B cell (primary cell): ENCODE data around the gene VTCN1. TPM values are rescaled to one million over a fixed set of nuclear protein-coding genes. Genes with fewer than 3 reads are reported as not detected.

Experiments used
- ATAC-seq: fragments of 200-7000 bp; cut with Tn5 transposase; one replicate; pipeline ENCODE4 v1.10.0; 2021; ENCODE audit warnings: low read depth, mild to moderate bottlenecking, moderate number of reproducible peaks, moderate library complexity
- CTCF ChIA-PET: fragments of 350-600 bp; sonication (Branson Sonifier 250); formaldehyde crosslinking; loops from one replicate; lab custom pipeline; 2021; ENCODE audit warnings: antibody characterized with exemption, inconsistent platforms; lab: Charles Lee
- POLR2A ChIA-PET: fragments of 350-600 bp; sonication (Branson Sonifier 250); formaldehyde crosslinking; loops from one replicate; lab custom pipeline; 2021; ENCODE audit warnings: antibody characterized with exemption; lab: Charles Lee
- DNase-seq: peaks from one replicate; pipeline ENCODE4 v3.0.0; 2013
- H2AFZ ChIP-seq: 2 replicates; pipeline ENCODE4 v1.6.1; 2012; ENCODE audit warnings: mild to moderate bottlenecking, low read depth, low read length; ENCODE audit not compliant: insufficient read depth, poor library complexity, severe bottlenecking
- H3K27ac ChIP-seq, 2 donors: 1 replicate in 1 of 2; 2 replicates in 1 of 2; pipeline ENCODE4 v1.5.1; 2012 to 2013; ENCODE audit warnings: low read length in 2 of 2, mild to moderate bottlenecking in 2 of 2, moderate library complexity in 1 of 2
- H3K27me3 ChIP-seq, 4 experiments: fragments of 200-600 bp in 1 of 4; sonication (generic) in 1 of 4; replicated peaks in 1 of 4; 1 replicate in 2 of 4; 2 replicates in 2 of 4; pipeline versions ENCODE4 v1.6.1 to v1.7.0; 2013 to 2016; ENCODE audit warnings: low read length in 3 of 4, mild to moderate bottlenecking in 2 of 4, mixed read lengths in 1 of 4, moderate library complexity in 1 of 4; ENCODE audit not compliant: insufficient read depth in 4 of 4, control insufficient read depth in 3 of 4; ENCODE audit errors: control extremely low read depth in 1 of 4
- H3K36me3 ChIP-seq, 2 experiments: replicated peaks in 1 of 2; 1 replicate in 1 of 2; 2 replicates in 1 of 2; pipeline versions ENCODE4 v1.6.1 to v1.7.1; 2013; ENCODE audit warnings: low read length in 1 of 2; ENCODE audit not compliant: insufficient read depth in 2 of 2, control insufficient read depth in 1 of 2; ENCODE audit errors: control extremely low read depth in 1 of 2, extremely low read depth in 1 of 2
- H3K4me1 ChIP-seq, 2 donors: fragments of 200-600 bp in 1 of 2; sonication (generic) in 1 of 2; 1 replicate in 1 of 2; 2 replicates in 1 of 2; pipeline versions ENCODE4 v1.5.1 to v1.6.1; 2013 to 2017; ENCODE audit warnings: low read length in 2 of 2; ENCODE audit not compliant: control insufficient read depth in 2 of 2, insufficient read depth in 2 of 2
- H3K4me2 ChIP-seq: replicated peaks from 2 replicates; pipeline ENCODE3; 2012; ENCODE audit warnings: mild to moderate bottlenecking, low read depth, low read length; ENCODE audit not compliant: poor library complexity, severe bottlenecking
- H3K4me3 ChIP-seq, 5 experiments: fragments of 200-600 bp in 1 of 5; sonication (generic) in 1 of 5; 1 replicate in 3 of 5; 2 replicates in 2 of 5; pipeline versions ENCODE4 v1.5.1 to v1.7.0; 2011 to 2016; ENCODE audit warnings: low read length in 4 of 5, mild to moderate bottlenecking in 4 of 5, low read depth in 2 of 5, control low read depth in 1 of 5, moderate library complexity in 1 of 5; ENCODE audit not compliant: insufficient read depth in 1 of 5; ENCODE audit errors: control extremely low read depth in 1 of 5, extremely low read depth in 1 of 5
- H3K79me2 ChIP-seq: fragments of 200-600 bp; sonication (generic); one replicate; pipeline ENCODE4 v1.6.0; 2016; ENCODE audit warnings: low read length; ENCODE audit not compliant: control insufficient read depth, insufficient read depth
- H3K9ac ChIP-seq: fragments of 200-600 bp; sonication (generic); 2 replicates; pipeline ENCODE4 v1.6.1; 2017; ENCODE audit warnings: mild to moderate bottlenecking, low read length, moderate library complexity
- H3K9me3 ChIP-seq, 3 donors: one replicate each; pipeline versions ENCODE4 v1.6.1 to v1.7.1; 2013; ENCODE audit warnings: low read length in 2 of 3; ENCODE audit not compliant: control insufficient read depth in 2 of 3, insufficient read depth in 1 of 3; ENCODE audit errors: control extremely low read depth in 1 of 3
- H4K20me1 ChIP-seq: 2 replicates; pipeline ENCODE4 v1.6.0; 2012; ENCODE audit warnings: mild to moderate bottlenecking, low read length; ENCODE audit not compliant: insufficient read depth, control insufficient read depth, poor library complexity, severe bottlenecking
- H3K27ac Mint-ChIP-seq: one replicate; pipeline ENCODE4 v1.8.0; 2021; ENCODE audit warnings: mixed read lengths
- H3K27me3 Mint-ChIP-seq: one replicate; pipeline ENCODE4 v1.8.0; 2021; ENCODE audit warnings: mixed read lengths
- H3K4me1 Mint-ChIP-seq: one replicate; pipeline ENCODE4 v1.8.0; 2021; ENCODE audit warnings: mixed read lengths
- H3K4me3 Mint-ChIP-seq: one replicate; pipeline ENCODE4 v1.8.0; 2021; ENCODE audit warnings: mixed read lengths
- H3K9me3 Mint-ChIP-seq: one replicate; pipeline ENCODE4 v1.8.0; 2022; ENCODE audit warnings: mixed read lengths; ENCODE audit not compliant: insufficient read depth
- EZH2 ChIP-seq: IDR thresholded peaks from 2 replicates; pipeline ENCODE4 v1.6.1; 2012; ENCODE audit warnings: borderline replicate concordance, low read depth, mild to moderate bottlenecking, moderate library complexity, low read length; ENCODE audit not compliant: insufficient read depth, poor library complexity, severe bottlenecking
- WGBS: methylation state at CpG from one replicate; pipeline ENCODE4 v1.1.5; 2013; ENCODE audit warnings: missing lambda C conversion rate; ENCODE audit not compliant: insufficient coverage; 5-methylcytosine and 5-hydroxymethylcytosine counted together
- intact Hi-C: fragments of 100-400 bp; cut with micrococcal nuclease; formaldehyde crosslinking; loops from one replicate; pipeline ENCODE4 v1.10.0; 2022
- polyA plus RNA-seq: library from polyadenylated mRNA; depleted of rRNA; stranded (reverse); fragments of >200 nt; gene quantifications from 2 replicates; pipeline ENCODE4 v1.2.3, GENCODE V29; 2012
- total RNA-seq, 2 donors: library from RNA; stranded (reverse); fragments of 120-200 nt in 1 of 2; gene quantifications; 1 replicate in 1 of 2; 2 replicates in 1 of 2; pipeline versions ENCODE4 v1.2.3 to v1.2.4, GENCODE V29; 2013 to 2022
- TF ChIP-seq, protein P1 (sequence below): fragments of 200-600 bp; IDR thresholded peaks from one replicate; pipeline ENCODE4 v1.8.0; 2022; ENCODE audit warnings: antibody characterized with exemption, mild to moderate bottlenecking

Gene VTCN1
- total and polyA plus RNA-seq, 2 donors (not counting 1 experiment from before 2014, with no cell fraction given) = not detected

GRCh38 chr1:117171900-117172511, 38.7 kb downstream of the VTCN1 start:
- intact Hi-C loops = no loop called here
- Mint-ChIP-seq H3K27ac (no peak overlapping the region), H3K9me3 (no peaks in the 10 kb centered on the region), H3K4me3 (no peak overlapping the region), H3K27me3 (peaks cover 4% of the 10 kb centered on the region), H3K4me1 (no peaks in the 10 kb centered on the region)
- Histone ChIP-seq H3K9me3 (peaks cover 0 to 3% (median 1%) of the 10 kb centered on the region in 3 donors), H3K4me1 (no peaks in the 10 kb centered on the region), H2AFZ (no peak overlapping the region), H4K20me1 (no peaks in the 10 kb centered on the region), H3K36me3 (no peaks in the 10 kb centered on the region), H3K4me2 (no peak overlapping the region), H3K27ac (no peak overlapping the region), H3K79me2 (no peaks in the 10 kb centered on the region), H3K27me3 (no peaks in the 10 kb centered on the region), H3K9ac (no peak overlapping the region), H3K4me3 (no peak overlapping the region)
- ChIA-PET CTCF (no interaction called here), POLR2A (interaction anchor here (0.5 kb wide), 1 partner anchor 162 kb away, joined by 10 read pairs; no protein-coding TSS in a partner anchor)
- no peak for TF ChIP-seq EZH2
- TF ChIP-seq, protein P1, sequence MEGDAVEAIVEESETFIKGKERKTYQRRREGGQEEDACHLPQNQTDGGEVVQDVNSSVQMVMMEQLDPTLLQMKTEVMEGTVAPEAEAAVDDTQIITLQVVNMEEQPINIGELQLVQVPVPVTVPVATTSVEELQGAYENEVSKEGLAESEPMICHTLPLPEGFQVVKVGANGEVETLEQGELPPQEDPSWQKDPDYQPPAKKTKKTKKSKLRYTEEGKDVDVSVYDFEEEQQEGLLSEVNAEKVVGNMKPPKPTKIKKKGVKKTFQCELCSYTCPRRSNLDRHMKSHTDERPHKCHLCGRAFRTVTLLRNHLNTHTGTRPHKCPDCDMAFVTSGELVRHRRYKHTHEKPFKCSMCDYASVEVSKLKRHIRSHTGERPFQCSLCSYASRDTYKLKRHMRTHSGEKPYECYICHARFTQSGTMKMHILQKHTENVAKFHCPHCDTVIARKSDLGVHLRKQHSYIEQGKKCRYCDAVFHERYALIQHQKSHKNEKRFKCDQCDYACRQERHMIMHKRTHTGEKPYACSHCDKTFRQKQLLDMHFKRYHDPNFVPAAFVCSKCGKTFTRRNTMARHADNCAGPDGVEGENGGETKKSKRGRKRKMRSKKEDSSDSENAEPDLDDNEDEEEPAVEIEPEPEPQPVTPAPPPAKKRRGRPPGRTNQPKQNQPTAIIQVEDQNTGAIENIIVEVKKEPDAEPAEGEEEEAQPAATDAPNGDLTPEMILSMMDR = no peak
- 90% methylated on average over 14 of the region's 18 CpGs for WGBS
- ATAC-seq (no peak), DNase-seq (no peak)

DNA sequence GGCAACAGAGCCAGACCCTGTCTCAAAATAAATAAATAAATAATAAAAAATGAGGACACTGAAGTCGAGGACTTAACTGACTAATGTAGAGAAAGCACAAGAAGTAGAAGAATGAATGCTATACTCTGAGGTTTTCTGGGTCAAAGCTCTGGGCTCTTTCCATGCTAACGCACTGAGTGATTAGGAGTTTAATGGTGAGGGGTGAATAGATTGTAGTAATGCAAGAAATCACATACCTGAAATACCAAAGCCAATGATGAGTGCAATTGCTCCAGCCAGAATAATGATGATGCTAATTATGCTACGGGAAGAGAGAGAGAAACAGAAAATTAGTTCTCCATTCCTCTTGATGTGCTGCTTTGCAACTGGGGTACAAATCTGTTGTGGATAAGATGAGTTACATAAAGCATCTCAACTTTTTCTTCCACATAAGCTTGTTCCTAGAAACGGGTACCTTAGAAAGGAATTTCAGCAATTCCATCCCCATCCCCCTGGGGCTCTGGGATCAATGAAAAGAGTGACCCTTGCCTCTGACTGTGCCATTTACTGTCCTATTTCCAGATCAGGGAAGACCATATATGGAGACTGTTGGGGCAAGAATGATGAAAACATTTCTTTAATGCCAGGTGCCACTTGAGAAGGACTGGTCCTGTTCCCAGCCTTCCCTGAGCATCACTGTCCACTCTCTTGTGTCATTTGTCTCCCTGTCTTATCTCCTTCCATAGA, 40.7 kb downstream of the VTCN1 start:
- no peaks in the 10 kb centered on the region for H3K4me1 ChIP-seq
- H3K4me2 ChIP-seq = no peak overlapping the region
- no peak overlapping the region for H3K4me3 Mint-ChIP-seq
- no peaks in the 10 kb centered on the region for H3K27me3 ChIP-seq
- intact Hi-C loops = no loop called here
- no peak overlapping the region for H3K27ac ChIP-seq
- peaks cover 0 to 3% (median 1%) of the 10 kb centered on the region in 3 donors for H3K9me3 ChIP-seq
- H3K36me3 ChIP-seq = no peaks in the 10 kb centered on the region
- no peaks in the 10 kb centered on the region for H3K79me2 ChIP-seq
- TF ChIP-seq EZH2 = no peak
- TF ChIP-seq, protein P1 = no peak
- H4K20me1 ChIP-seq = no peaks in the 10 kb centered on the region
- ATAC-seq = no peak
- H3K9me3 Mint-ChIP-seq = no peaks in the 10 kb centered on the region
- peaks cover 4% of the 10 kb centered on the region for H3K27me3 Mint-ChIP-seq
- H3K4me3 ChIP-seq = no peak overlapping the region
- no peak overlapping the region for H3K9ac ChIP-seq
- no CpG with 5 or more reads among the region's 4 CpGs for WGBS
- ChIA-PET POLR2A (no interaction called here), CTCF (no interaction called here)
- H2AFZ ChIP-seq = no peak overlapping the region
- no peak overlapping the region for H3K27ac Mint-ChIP-seq
- no peaks in the 10 kb centered on the region for H3K4me1 Mint-ChIP-seq
- no peak for DNase-seq
